Limb (tissue), 2 donors: ENCODE data around the gene PFDN1.

ENCODE experiments used
- DNase-seq, 2 donors: peaks; one replicate each; pipeline ENCODE4 v3.0.0-alpha.2; 2016; ENCODE audit errors: extremely low spot score in 2 of 2

Gene PFDN1

GRCh38 chr5:140260089-140260656, 42.7 kb downstream of the PFDN1 start:
- no peak for DNase-seq

GRCh38 chr5:140259500-140259899, 43.4 kb downstream of the PFDN1 start:
- no peak for DNase-seq

- no peak for DNase-seq
These were observed 44.0 kb downstream of the PFDN1 start for GRCh38 chr5:140258873-140259272.

GRCh38 chr5:140258016-140258415, 44.9 kb downstream of the PFDN1 start:
- DNase-seq = no peak

GRCh38 chr5:140256726-140257125, 46.2 kb downstream of the PFDN1 start:
- no peak for DNase-seq

GRCh38 chr5:140255460-140256157, 47.3 kb downstream of the PFDN1 start:
- DNase-seq = no peak

- DNase-seq = no peak
These were observed 48.9 kb downstream of the PFDN1 start for GRCh38 chr5:140253985-140254384.

- no peak for DNase-seq
These were observed 50.3 kb downstream of the PFDN1 start for GRCh38 chr5:140252470-140253126.

- no peak for DNase-seq
These were observed 51.4 kb downstream of the PFDN1 start for GRCh38 chr5:140251527-140251973.

- DNase-seq = no peak
These were observed 52.5 kb downstream of the PFDN1 start for GRCh38 chr5:140250386-140250785.

GRCh38 chr5:140249536-140249935, 53.4 kb downstream of the PFDN1 start:
- no peak for DNase-seq

GRCh38 chr5:140248414-140248813, 54.5 kb downstream of the PFDN1 start:
- DNase-seq = no peak

- peak in 1 of 2 donors; percentile 21 for DNase-seq
These were observed 56.4 kb downstream of the PFDN1 start for GRCh38 chr5:140246378-140247122.

GRCh38 chr5:140245926-140246325, 57.0 kb downstream of the PFDN1 start:
- DNase-seq = no peak

- no peak for DNase-seq
These were observed 57.6 kb downstream of the PFDN1 start for GRCh38 chr5:140245341-140245740.

GRCh38 chr5:140244525-140245025, 58.3 kb downstream of the PFDN1 start:
- peak; percentile 87 to 90 for DNase-seq

GRCh38 chr5:140243706-140244250, 59.1 kb downstream of the PFDN1 start:
- no peak for DNase-seq

- no peak for DNase-seq
These were observed 59.9 kb downstream of the PFDN1 start for GRCh38 chr5:140242890-140243585.

- no peak for DNase-seq
These were observed 60.8 kb downstream of the PFDN1 start for GRCh38 chr5:140242099-140242498.

GRCh38 chr5:140240987-140241706, 61.8 kb downstream of the PFDN1 start:
- DNase-seq = peak; percentile 61 to 87
